Measurements from ENCODE around the gene KLHL33. TPM values are rescaled to one million over a fixed set of nuclear protein-coding genes. Genes with fewer than 3 reads are reported as not detected.

The KLHL33 gene
- total RNA-seq, 1 donor from 2014 or later, result 0.20 TPM

GRCh38 chr14:20415782-20416206 is 20.2 kb downstream of the KLHL33 start:
- DNase-seq (ENCODE audit: low spot score) (no peak), ATAC-seq (peak; percentile 48)

GRCh38 chr14:20413744-20414082 is 22.3 kb downstream of the KLHL33 start:
- ATAC-seq (peak; percentile 30), DNase-seq (ENCODE audit: low spot score) (no peak)

- DNase-seq (ENCODE audit: low spot score) (peak; percentile 89), ATAC-seq (peak; percentile 97)
Measured at GRCh38 chr14:20412876-20413743, 22.9 kb downstream of the KLHL33 start, which contains the start of gene TEP1. TSS of gene TEP1 (minus strand) at chr14:20413501. CDS start at chr14:20408439, 5,062 bp downstream.

GRCh38 chr14:20412411-20412810 is 23.6 kb downstream of the KLHL33 start:
- DNase-seq (ENCODE audit: low spot score) (no peak), ATAC-seq (peak; percentile 1)

- ATAC-seq, result no peak
- DNase-seq (ENCODE audit: low spot score), result no peak
Measured at GRCh38 chr14:20409226-20409625, 26.7 kb downstream of the KLHL33 start.

GRCh38 chr14:20403521-20403920 is 32.4 kb downstream of the KLHL33 start:
- ATAC-seq (no peak), DNase-seq (ENCODE audit: low spot score) (no peak)

GRCh38 chr14:20400965-20401593 is 34.9 kb downstream of the KLHL33 start:
- no peak for DNase-seq (ENCODE audit: low spot score)
- no peak for ATAC-seq

GRCh38 chr14:20400589-20400964 is 35.4 kb downstream of the KLHL33 start:
- DNase-seq (ENCODE audit: low spot score) (no peak), ATAC-seq (no peak)

GRCh38 chr14:20397511-20397910 is 38.5 kb downstream of the KLHL33 start:
- DNase-seq (ENCODE audit: low spot score) (no peak), ATAC-seq (no peak)

- ATAC-seq, result no peak
- no peak for DNase-seq (ENCODE audit: low spot score)
Measured at GRCh38 chr14:20391505-20391904, 44.5 kb downstream of the KLHL33 start.

- no peak for ATAC-seq
- DNase-seq (ENCODE audit: low spot score), result no peak
Measured at GRCh38 chr14:20388159-20388558, 47.8 kb downstream of the KLHL33 start.

- no peak for DNase-seq (ENCODE audit: low spot score)
Measured at GRCh38 chr14:20387576-20387975, 48.4 kb downstream of the KLHL33 start.

GRCh38 chr14:20386276-20386855 is 49.6 kb downstream of the KLHL33 start:
- ATAC-seq (no peak), DNase-seq (ENCODE audit: low spot score) (no peak)

More at GRCh38 chr14:20387576-20387975, 48.4 kb downstream of the KLHL33 start:
- no peak for ATAC-seq

- ATAC-seq (no peak), DNase-seq (ENCODE audit: low spot score) (no peak)
Measured at GRCh38 chr14:20384886-20385285, 51.1 kb downstream of the KLHL33 start.

GRCh38 chr14:20384321-20384720 is 51.6 kb downstream of the KLHL33 start:
- no peak for DNase-seq (ENCODE audit: low spot score)
- no peak for ATAC-seq

GRCh38 chr14:20383636-20384035 is 52.3 kb downstream of the KLHL33 start:
- no peak for DNase-seq (ENCODE audit: low spot score)
- ATAC-seq, result no peak

GRCh38 chr14:20383032-20383431 is 52.9 kb downstream of the KLHL33 start:
- DNase-seq (ENCODE audit: low spot score) (no peak), ATAC-seq (no peak)

GRCh38 chr14:20382526-20382925 is 53.4 kb downstream of the KLHL33 start:
- ATAC-seq, result no peak
- DNase-seq (ENCODE audit: low spot score), result no peak

- no peak for ATAC-seq
- DNase-seq (ENCODE audit: low spot score), result no peak
Measured at GRCh38 chr14:20381341-20381740, 54.6 kb downstream of the KLHL33 start.

- DNase-seq (ENCODE audit: low spot score) (no peak), ATAC-seq (no peak)
Measured at GRCh38 chr14:20380681-20381080, 55.3 kb downstream of the KLHL33 start.

GRCh38 chr14:20379743-20380142 is 56.2 kb downstream of the KLHL33 start:
- ATAC-seq, result peak; percentile 53
- DNase-seq (ENCODE audit: low spot score), result no peak

- no peak for DNase-seq (ENCODE audit: low spot score)
- ATAC-seq, result no peak
Measured at GRCh38 chr14:20377171-20377570, 58.8 kb downstream of the KLHL33 start.
